ENCODE measurements around the gene FAM78B.

DNA sequence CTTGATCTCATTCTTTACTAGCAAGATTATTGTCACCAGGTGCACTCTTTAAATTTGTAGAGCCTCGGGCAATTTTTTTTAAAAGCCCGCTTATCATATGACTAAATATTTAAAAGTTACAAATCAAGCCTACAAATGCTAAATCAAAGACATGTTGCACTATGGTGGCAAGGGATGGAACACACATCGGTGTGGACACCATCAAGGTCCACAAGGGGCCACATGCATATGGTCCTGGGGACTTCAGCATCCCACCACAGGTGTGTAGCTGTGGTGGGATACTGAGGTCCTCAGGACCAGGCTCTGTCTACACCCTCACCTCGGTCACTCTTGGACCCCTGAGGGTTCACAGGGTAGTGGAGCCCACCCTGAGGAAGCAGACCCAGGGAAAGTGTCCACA is 45.8 kb downstream of the FAM78B start:
- TF ChIP-seq, protein P1, sequence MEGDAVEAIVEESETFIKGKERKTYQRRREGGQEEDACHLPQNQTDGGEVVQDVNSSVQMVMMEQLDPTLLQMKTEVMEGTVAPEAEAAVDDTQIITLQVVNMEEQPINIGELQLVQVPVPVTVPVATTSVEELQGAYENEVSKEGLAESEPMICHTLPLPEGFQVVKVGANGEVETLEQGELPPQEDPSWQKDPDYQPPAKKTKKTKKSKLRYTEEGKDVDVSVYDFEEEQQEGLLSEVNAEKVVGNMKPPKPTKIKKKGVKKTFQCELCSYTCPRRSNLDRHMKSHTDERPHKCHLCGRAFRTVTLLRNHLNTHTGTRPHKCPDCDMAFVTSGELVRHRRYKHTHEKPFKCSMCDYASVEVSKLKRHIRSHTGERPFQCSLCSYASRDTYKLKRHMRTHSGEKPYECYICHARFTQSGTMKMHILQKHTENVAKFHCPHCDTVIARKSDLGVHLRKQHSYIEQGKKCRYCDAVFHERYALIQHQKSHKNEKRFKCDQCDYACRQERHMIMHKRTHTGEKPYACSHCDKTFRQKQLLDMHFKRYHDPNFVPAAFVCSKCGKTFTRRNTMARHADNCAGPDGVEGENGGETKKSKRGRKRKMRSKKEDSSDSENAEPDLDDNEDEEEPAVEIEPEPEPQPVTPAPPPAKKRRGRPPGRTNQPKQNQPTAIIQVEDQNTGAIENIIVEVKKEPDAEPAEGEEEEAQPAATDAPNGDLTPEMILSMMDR (IDR thresholded peaks at IDR 0.05): no peak
- no peak for TF ChIP-seq ZFX (IDR thresholded peaks at IDR 0.05; ENCODE audit: borderline replicate concordance)

All from 22Rv1 (cell line).